CD8-positive, alpha-beta memory T cell (primary cell): ENCODE results near the gene TPRG1. TPM values are rescaled to one million over a fixed set of nuclear protein-coding genes. Genes with fewer than 3 reads are reported as not detected.
A peak's percentile ranks its signal among the peaks of the same experiment; 100 is the strongest.

Experiments
- CTCF ChIA-PET: fragments of 350-600 bp; sonication (Branson Sonifier 250); formaldehyde crosslinking; loops from one replicate; lab custom pipeline; 2021; ENCODE audit warnings: antibody characterized with exemption; lab: Charles Lee
- POLR2A ChIA-PET: fragments of 350-600 bp; sonication (Branson Sonifier 250); formaldehyde crosslinking; loops from one replicate; lab custom pipeline; 2021; ENCODE audit warnings: antibody characterized with exemption; lab: Charles Lee
- DNase-seq, 5 donors: peaks; one replicate each; pipeline versions ENCODE4 v3.0.0 to v3.0.0-alpha.2; 2020 to 2022; ENCODE audit warnings: mixed read lengths in 1 of 5
- H3K27ac ChIP-seq: one replicate; pipeline ENCODE4 v1.7.0; 2013; ENCODE audit warnings: low read depth, mild to moderate bottlenecking, low read length, moderate library complexity
- H3K27me3 ChIP-seq: 2 replicates; pipeline ENCODE4 v1.7.0; 2013; ENCODE audit warnings: low read length, mild to moderate bottlenecking; ENCODE audit not compliant: insufficient read depth, poor library complexity, severe bottlenecking
- H3K36me3 ChIP-seq: 2 replicates; pipeline ENCODE4 v1.7.0; 2013; ENCODE audit warnings: mild to moderate bottlenecking, low read length, moderate library complexity; ENCODE audit not compliant: insufficient read depth
- H3K4me1 ChIP-seq: 2 replicates; pipeline ENCODE4 v1.7.0; 2013; ENCODE audit warnings: mild to moderate bottlenecking, low read length, moderate library complexity; ENCODE audit not compliant: insufficient read depth
- H3K4me3 ChIP-seq: 2 replicates; pipeline ENCODE4 v1.7.0; 2013; ENCODE audit warnings: mild to moderate bottlenecking, low read length
- H3K9me3 ChIP-seq: 2 replicates; pipeline ENCODE4 v1.7.0; 2013; ENCODE audit warnings: mild to moderate bottlenecking, low read length
- H3K27ac Mint-ChIP-seq, 8 donors: one replicate each; pipeline ENCODE4 v1.8.0; 2020 to 2021; ENCODE audit warnings: mixed read lengths in 8 of 8, mild to moderate bottlenecking in 6 of 8, inconsistent platforms in 3 of 8, moderate library complexity in 3 of 8
- H3K27me3 Mint-ChIP-seq, 2 donors: one replicate each; pipeline ENCODE4 v1.8.0; 2020 to 2021; ENCODE audit warnings: mixed read lengths in 2 of 2, mild to moderate bottlenecking in 1 of 2, moderate library complexity in 1 of 2
- H3K36me3 Mint-ChIP-seq, 3 donors: one replicate each; pipeline ENCODE4 v1.8.0; 2020 to 2021; ENCODE audit warnings: mixed read lengths in 3 of 3, inconsistent platforms in 1 of 3, mild to moderate bottlenecking in 1 of 3
- H3K4me1 Mint-ChIP-seq, 3 donors: one replicate each; pipeline ENCODE4 v1.8.0; 2020 to 2021; ENCODE audit warnings: mixed read lengths in 3 of 3, inconsistent platforms in 1 of 3, mild to moderate bottlenecking in 1 of 3
- H3K4me3 Mint-ChIP-seq, 7 donors: one replicate each; pipeline ENCODE4 v1.8.0; 2020 to 2021; ENCODE audit warnings: mixed read lengths in 7 of 7, mild to moderate bottlenecking in 6 of 7, moderate library complexity in 4 of 7, inconsistent platforms in 2 of 7
- H3K9me3 Mint-ChIP-seq, 5 donors: one replicate each; pipeline ENCODE4 v1.8.0; 2020 to 2022; ENCODE audit warnings: mixed read lengths in 5 of 5, mild to moderate bottlenecking in 3 of 5, moderate library complexity in 2 of 5, inconsistent platforms in 1 of 5
- polyA plus RNA-seq: library from polyadenylated mRNA; unstranded; fragments of 300-500 nt; fragmentation: Illumina TruSeq; gene quantifications from one replicate; pipeline ENCODE4 v1.2.3, GENCODE V29; 2021
- total RNA-seq, 2 experiments: library from RNA; stranded (reverse); gene quantifications; one replicate each; pipeline ENCODE4 v1.2.3, GENCODE V29; 2021

Gene TPRG1
- total and polyA plus RNA-seq, 3 experiments from 2014 or later, result 28.6 to 30.5 (median 29.6) TPM

GRCh38 chr3:189235214-189235613, 63.4 kb downstream of the TPRG1 start:
- ChIA-PET POLR2A (no interaction called here), CTCF (interaction anchor here (1.0 kb wide), 1 partner anchor 1494 kb away, joined by 4 read pairs; no protein-coding TSS in a partner anchor)
- peak overlapping the region in 2 of 8 donors; percentile 7 to 31 for H3K27ac Mint-ChIP-seq
- H3K9me3 ChIP-seq, result no peaks in the 10 kb centered on the region
- DNase-seq, result no peak
- H3K27me3 Mint-ChIP-seq, result no peaks in the 10 kb centered on the region
- H3K9me3 Mint-ChIP-seq, result no peaks in the 10 kb centered on the region
- no peaks in the 10 kb centered on the region for H3K36me3 ChIP-seq
- H3K27ac ChIP-seq, result no peak overlapping the region
- H3K36me3 Mint-ChIP-seq, result peaks cover 5 to 20% (median 12%) of the 10 kb centered on the region in 3 donors
- H3K4me1 Mint-ChIP-seq, result peaks cover 0 to 13% (median 0%) of the 10 kb centered on the region in 3 donors
- H3K27me3 ChIP-seq, result no peaks in the 10 kb centered on the region
- H3K4me3 ChIP-seq, result no peak overlapping the region
- no peak overlapping the region for H3K4me3 Mint-ChIP-seq
- no peaks in the 10 kb centered on the region for H3K4me1 ChIP-seq

DNA sequence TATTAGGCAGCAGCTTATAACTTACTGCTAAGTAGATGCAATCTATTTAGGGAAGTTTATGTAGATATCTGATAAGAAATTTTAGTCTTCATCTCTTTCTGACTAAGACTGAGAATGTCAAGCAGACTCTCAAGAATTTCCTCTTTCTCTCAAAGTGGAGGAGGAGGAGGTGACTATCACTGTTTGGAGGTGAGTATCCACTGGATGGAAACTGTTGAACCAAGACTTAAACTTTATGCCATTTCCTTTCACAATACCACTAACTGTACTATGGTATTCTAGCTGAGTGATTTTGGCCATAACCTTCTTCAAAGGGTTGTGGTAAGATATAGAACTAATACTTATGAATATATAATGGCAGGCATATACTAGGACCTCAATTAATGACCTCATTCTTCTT, 64.6 kb downstream of the TPRG1 start:
- Mint-ChIP-seq H3K4me3 (no peak overlapping the region), H3K4me1 (peaks cover 0 to 13% (median 0%) of the 10 kb centered on the region in 3 donors), H3K27ac (no peak overlapping the region), H3K36me3 (peaks cover 10 to 27% (median 23%) of the 10 kb centered on the region in 3 donors), H3K9me3 (peaks cover 0 to 3% (median 0%) of the 10 kb centered on the region in 5 donors), H3K27me3 (no peaks in the 10 kb centered on the region)
- H3K4me3 ChIP-seq, result no peak overlapping the region
- ChIA-PET CTCF (interaction anchor here (0.9 kb wide), 1 partner anchor 1496 kb away, joined by 3 read pairs; no protein-coding TSS in a partner anchor), POLR2A (no interaction called here)
- DNase-seq, result no peak
- no peaks in the 10 kb centered on the region for H3K36me3 ChIP-seq
- no peaks in the 10 kb centered on the region for H3K27me3 ChIP-seq
- no peaks in the 10 kb centered on the region for H3K4me1 ChIP-seq
- H3K27ac ChIP-seq, result no peak overlapping the region
- no peaks in the 10 kb centered on the region for H3K9me3 ChIP-seq

DNA sequence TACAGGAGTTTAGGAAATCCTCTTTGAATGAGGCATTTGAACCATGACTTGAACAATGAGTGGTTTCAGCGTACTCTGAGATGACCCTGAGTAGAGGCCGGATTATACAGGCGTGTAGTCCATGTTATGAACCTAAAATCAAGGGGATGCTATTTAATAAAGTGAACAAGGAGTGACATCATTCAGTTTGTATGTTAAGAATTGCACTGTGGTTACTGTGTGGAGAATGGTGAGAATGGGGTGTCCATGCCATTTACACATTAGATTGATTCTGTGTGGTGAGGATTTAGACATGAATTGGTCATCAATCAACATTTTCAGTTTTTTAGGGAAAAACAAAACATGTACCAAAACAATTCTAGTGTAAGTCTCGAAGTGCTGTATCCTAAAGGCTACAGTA, 65.8 kb downstream of the TPRG1 start:
- POLR2A ChIA-PET, result no interaction called here
- no peak overlapping the region for H3K27ac ChIP-seq
- Mint-ChIP-seq H3K36me3 (peaks cover 15 to 32% (median 28%) of the 10 kb centered on the region in 3 donors), H3K4me1 (peaks cover 0 to 13% (median 0%) of the 10 kb centered on the region in 3 donors), H3K4me3 (no peak overlapping the region), H3K27ac (no peak overlapping the region), H3K9me3 (peaks cover 0 to 3% (median 3%) of the 10 kb centered on the region in 5 donors), H3K27me3 (no peaks in the 10 kb centered on the region)
- no peak overlapping the region for H3K4me3 ChIP-seq
- no peaks in the 10 kb centered on the region for H3K4me1 ChIP-seq
- no peaks in the 10 kb centered on the region for H3K9me3 ChIP-seq
- H3K27me3 ChIP-seq, result no peaks in the 10 kb centered on the region
- CTCF ChIA-PET, result no interaction called here
- DNase-seq, result no peak
- H3K36me3 ChIP-seq, result no peaks in the 10 kb centered on the region

GRCh38 chr3:189238071-189238470, 66.3 kb downstream of the TPRG1 start:
- ChIA-PET CTCF (no interaction called here), POLR2A (no interaction called here)
- H3K4me3 Mint-ChIP-seq, result no peak overlapping the region
- H3K36me3 Mint-ChIP-seq, result peaks cover 15 to 33% (median 31%) of the 10 kb centered on the region in 3 donors
- Histone ChIP-seq H3K9me3 (no peaks in the 10 kb centered on the region), H3K4me3 (no peak overlapping the region), H3K36me3 (no peaks in the 10 kb centered on the region), H3K4me1 (no peaks in the 10 kb centered on the region), H3K27me3 (no peaks in the 10 kb centered on the region), H3K27ac (no peak overlapping the region)
- no peak for DNase-seq
- no peak overlapping the region for H3K27ac Mint-ChIP-seq
- H3K9me3 Mint-ChIP-seq, result peaks cover 2 to 6% (median 5%) of the 10 kb centered on the region in 5 donors
- H3K27me3 Mint-ChIP-seq, result no peaks in the 10 kb centered on the region
- H3K4me1 Mint-ChIP-seq, result peaks cover 0 to 13% (median 0%) of the 10 kb centered on the region in 3 donors

DNA sequence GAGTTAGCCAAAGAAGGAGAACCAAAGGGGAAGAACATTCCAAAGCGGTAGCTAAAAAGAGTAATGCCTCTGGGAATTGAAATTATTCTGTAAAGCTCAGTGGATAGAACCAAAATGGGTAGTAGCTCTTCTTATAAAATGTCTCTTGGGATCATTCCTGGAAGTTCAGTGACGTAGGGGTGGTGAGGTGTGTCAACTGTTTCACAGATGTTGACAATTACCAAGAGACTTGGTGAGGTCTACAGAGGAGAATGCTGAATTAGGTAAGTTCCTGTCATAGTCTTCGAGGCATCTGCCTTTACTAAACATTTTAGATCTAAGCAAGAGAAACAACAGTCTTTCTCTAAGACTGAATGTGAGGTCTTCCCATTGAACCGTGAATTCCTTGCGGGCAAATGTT, 67.8 kb downstream of the TPRG1 start:
- Mint-ChIP-seq H3K27ac (no peak overlapping the region), H3K4me3 (no peak overlapping the region), H3K4me1 (peaks cover 0 to 13% (median 0%) of the 10 kb centered on the region in 3 donors), H3K9me3 (peaks cover 6 to 15% (median 9%) of the 10 kb centered on the region in 5 donors), H3K27me3 (no peaks in the 10 kb centered on the region), H3K36me3 (peaks cover 17 to 43% (median 43%) of the 10 kb centered on the region in 3 donors)
- ChIA-PET POLR2A (no interaction called here), CTCF (no interaction called here)
- Histone ChIP-seq H3K4me1 (no peaks in the 10 kb centered on the region), H3K27ac (no peak overlapping the region), H3K9me3 (no peaks in the 10 kb centered on the region), H3K36me3 (no peaks in the 10 kb centered on the region), H3K4me3 (no peak overlapping the region), H3K27me3 (no peaks in the 10 kb centered on the region)
- no peak for DNase-seq

GRCh38 chr3:189249987-189250386, 78.2 kb downstream of the TPRG1 start:
- Mint-ChIP-seq H3K27ac (no peak overlapping the region), H3K4me1 (no peaks in the 10 kb centered on the region), H3K27me3 (peaks cover 0 to 8% of the 10 kb centered on the region in 2 donors), H3K4me3 (no peak overlapping the region), H3K9me3 (peaks cover 0 to 9% (median 4%) of the 10 kb centered on the region in 5 donors), H3K36me3 (peaks cover 2 to 21% (median 18%) of the 10 kb centered on the region in 3 donors)
- no peaks in the 10 kb centered on the region for H3K36me3 ChIP-seq
- H3K27me3 ChIP-seq, result no peaks in the 10 kb centered on the region
- DNase-seq, result no peak
- no peaks in the 10 kb centered on the region for H3K4me1 ChIP-seq
- no peaks in the 10 kb centered on the region for H3K9me3 ChIP-seq
- no peak overlapping the region for H3K27ac ChIP-seq
- ChIA-PET CTCF (no interaction called here), POLR2A (no interaction called here)
- no peak overlapping the region for H3K4me3 ChIP-seq

DNA sequence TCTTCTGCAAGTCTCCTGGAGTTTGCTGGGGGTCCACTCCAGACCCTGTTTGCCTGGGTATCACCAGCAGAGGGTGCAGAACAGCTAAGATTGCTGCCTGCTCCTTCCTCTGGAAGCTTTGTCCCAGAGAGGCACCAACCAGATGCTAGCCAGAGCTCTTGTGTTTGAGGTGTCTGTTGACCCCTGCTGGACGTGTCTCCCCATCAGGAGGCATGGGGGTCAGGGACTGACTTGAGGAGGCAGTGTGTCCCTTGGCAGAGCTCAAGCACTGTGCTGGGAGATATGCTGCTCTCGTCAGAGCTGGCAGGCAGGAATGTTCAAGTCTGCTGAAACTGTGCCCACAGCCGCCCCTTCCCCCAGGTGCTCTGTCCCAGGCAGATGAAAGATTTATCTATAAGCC, 86.5 kb downstream of the TPRG1 start:
- no peaks in the 10 kb centered on the region for H3K27me3 ChIP-seq
- H3K4me3 ChIP-seq, result no peak overlapping the region
- no peak overlapping the region for H3K27ac ChIP-seq
- Mint-ChIP-seq H3K27ac (no peak overlapping the region), H3K27me3 (peaks cover 0 to 6% of the 10 kb centered on the region in 2 donors), H3K36me3 (peaks cover 0 to 10% (median 9%) of the 10 kb centered on the region in 3 donors), H3K4me1 (no peaks in the 10 kb centered on the region), H3K9me3 (peaks cover 0 to 9% (median 4%) of the 10 kb centered on the region in 5 donors), H3K4me3 (no peak overlapping the region)
- no peaks in the 10 kb centered on the region for H3K4me1 ChIP-seq
- no peaks in the 10 kb centered on the region for H3K36me3 ChIP-seq
- ChIA-PET POLR2A (no interaction called here), CTCF (no interaction called here)
- no peaks in the 10 kb centered on the region for H3K9me3 ChIP-seq
- DNase-seq, result no peak

GRCh38 chr3:189260556-189261493, 89.1 kb downstream of the TPRG1 start:
- H3K27ac ChIP-seq, result no peak overlapping the region
- H3K4me3 ChIP-seq, result no peak overlapping the region
- Mint-ChIP-seq H3K9me3 (no peaks in the 10 kb centered on the region), H3K27ac (peak overlapping the region in 1 of 8 donors; percentile 15), H3K27me3 (no peaks in the 10 kb centered on the region), H3K36me3 (peaks cover 0 to 5% (median 0%) of the 10 kb centered on the region in 3 donors), H3K4me1 (no peaks in the 10 kb centered on the region), H3K4me3 (no peak overlapping the region)
- H3K36me3 ChIP-seq, result no peaks in the 10 kb centered on the region
- no peaks in the 10 kb centered on the region for H3K27me3 ChIP-seq
- DNase-seq, result no peak
- POLR2A ChIA-PET, result no interaction called here
- CTCF ChIA-PET, result no interaction called here
- H3K9me3 ChIP-seq, result no peaks in the 10 kb centered on the region
- no peaks in the 10 kb centered on the region for H3K4me1 ChIP-seq
